ENCODE measurements around the gene MTMR2.

Gene MTMR2

DNA sequence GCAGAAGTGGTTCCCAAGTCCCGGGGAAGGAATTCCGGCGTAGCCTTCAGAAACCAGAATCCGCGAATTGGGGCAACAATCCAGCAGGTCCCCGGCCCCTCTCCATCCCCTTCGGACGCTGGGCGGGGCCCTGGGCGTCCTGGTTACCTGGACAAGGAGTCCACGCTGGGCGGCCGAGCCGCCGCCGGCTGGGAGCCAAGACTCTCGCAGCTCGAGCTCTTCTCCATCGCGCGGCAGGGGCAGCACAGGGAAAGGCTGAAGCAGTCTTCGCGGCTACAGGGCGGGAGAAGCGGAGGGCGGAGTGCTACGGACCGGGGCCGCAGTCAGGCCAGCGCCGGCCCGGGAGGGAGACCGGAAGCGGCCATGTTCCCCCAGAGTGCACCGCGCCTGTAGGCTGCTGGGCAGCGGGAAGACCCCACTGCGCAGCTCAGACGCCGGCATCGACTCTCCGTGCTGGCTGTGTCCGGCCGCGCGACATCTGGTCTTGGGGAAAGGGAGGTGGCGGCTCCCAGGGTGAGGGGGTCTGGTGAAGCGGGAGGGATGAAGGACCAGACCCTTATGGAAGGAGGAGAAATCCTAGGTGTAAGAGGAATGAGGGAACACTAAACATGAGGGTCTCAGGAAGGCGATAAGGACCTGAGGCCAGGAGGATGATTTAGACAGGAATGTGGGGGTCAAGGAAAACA, at the start of gene MTMR2:
MTMR2 (minus strand) TSS at position 380 of the 686 bp plus-strand sequence; CDS start at position 227, 153 bp downstream.
- peak; percentile 54 for DNase-seq

DNA sequence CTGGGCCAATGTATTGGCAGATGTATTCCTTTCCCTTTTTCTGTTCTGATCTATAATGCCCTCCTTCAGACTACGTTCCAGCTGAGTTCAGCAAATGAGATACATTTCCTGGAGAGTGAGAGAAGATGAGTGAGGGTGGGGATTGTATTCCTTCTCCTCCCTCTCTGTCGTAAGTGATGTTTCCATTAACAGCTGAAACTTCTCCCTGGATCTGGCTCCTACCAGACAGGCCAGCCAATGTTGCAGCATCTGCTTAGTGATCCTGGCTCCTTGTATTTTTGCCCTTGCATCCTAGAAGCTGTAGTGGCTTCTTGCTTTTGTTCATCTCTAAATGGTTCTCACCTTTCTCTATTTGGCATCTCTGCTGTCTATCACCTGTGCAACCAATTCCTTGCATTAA, 48.2 kb upstream of the MTMR2 start:
- no peak for DNase-seq

GRCh38 chr11:95968585-95968984, 44.7 kb upstream of the MTMR2 start:
- no peak for DNase-seq

DNA sequence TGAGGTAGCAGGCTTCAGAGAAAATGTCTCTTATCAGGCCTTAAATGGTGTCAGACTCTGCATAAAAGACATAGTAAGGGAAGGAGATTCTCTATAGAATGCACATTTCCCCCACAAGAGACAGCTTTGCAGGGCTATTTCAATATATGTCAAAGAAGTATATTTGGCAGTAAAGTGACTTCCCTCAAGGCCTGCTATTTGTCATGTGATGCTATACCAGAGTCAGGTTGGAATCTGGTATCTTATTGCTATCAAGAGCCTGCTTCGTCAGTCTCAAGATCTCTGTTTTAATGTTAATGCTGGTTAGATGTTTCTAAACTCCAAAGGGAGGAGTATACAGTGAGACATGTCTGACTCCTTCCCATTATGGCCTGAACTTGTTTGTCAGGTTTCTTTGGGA, 40.4 kb upstream of the MTMR2 start:
- DNase-seq: no peak

- DNase-seq: no peak
Observed at GRCh38 chr11:95961758-95962157, 37.9 kb upstream of the MTMR2 start.

DNA sequence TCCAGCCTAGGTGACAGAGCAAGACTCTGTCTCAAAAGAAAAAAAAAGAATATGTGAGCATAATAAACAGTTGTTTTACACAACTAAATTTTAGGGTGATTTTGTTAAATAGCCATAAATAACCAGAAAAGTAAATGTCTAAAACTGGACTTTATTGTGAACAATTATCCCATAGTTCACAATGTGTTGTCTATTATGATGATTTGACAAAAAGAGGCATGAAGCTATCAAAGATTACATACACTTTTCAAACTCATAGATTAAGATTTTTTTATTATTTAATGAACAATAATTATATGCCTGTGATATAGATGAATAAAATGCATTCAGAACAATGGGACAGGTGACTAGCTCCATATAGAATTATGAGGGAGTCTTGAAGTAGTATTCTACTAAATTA, 27.0 kb upstream of the MTMR2 start:
- DNase-seq: no peak

DNA sequence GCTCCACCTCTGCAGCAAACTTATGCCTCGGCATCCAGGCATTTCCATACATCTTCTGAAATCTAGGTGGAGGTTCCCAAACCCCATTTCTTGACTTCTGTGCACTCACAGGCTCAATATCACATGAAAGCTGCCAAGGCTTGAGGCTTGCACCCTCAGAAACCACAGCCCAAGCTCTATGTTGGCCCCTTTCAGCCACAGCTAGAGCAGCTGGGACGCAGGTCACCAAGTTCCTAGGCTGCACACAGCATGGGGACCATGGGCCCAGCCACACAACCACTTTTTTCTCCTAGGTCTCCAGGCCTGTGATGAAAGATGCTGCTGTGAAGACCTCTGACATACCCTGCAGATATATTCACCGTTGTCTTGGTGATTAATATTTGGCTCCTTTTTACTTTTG, 24.7 kb upstream of the MTMR2 start:
- DNase-seq: no peak

DNA sequence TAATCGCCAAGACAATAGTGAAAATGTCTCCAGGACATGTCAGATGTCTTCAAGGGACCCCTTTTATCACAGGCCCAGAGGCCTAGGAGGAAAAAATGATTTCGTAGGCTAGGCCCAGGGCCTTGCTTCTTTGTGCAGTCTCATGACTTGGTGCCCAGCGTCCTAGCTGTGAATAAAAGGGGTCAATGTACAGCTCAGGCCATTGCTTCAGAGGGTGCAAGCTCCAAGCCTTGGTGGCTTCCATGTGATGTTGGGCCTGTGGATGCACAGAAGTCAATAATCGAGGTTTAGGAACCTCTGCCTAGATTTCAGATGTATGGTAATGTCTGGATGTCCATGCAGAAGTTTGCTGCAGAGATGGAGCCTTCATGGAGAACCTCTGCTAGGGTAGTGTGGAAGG, 20.7 kb upstream of the MTMR2 start:
- no peak for DNase-seq

DNA sequence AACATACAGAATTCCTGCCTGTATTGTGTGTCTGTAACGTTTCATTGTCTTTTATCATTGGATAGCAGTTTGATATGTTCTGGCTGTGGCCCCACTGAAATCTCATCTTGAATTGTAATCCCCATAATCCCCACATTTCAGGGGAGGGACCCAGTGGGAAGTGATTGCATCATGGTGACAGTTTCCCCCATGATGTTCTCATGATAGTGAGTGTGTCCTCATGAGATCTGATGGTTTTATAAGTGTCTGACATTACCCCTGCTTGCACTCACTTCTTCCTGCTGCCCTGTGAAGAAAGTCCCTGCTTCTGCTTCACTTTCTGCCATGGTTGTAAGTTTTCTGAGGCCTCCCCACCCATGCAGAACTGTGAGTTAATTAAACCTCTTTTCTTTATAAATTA, 19.6 kb upstream of the MTMR2 start:
- peak; percentile 50 for DNase-seq

GRCh38 chr11:95939091-95939490, 15.2 kb upstream of the MTMR2 start:
- no peak for DNase-seq

DNA sequence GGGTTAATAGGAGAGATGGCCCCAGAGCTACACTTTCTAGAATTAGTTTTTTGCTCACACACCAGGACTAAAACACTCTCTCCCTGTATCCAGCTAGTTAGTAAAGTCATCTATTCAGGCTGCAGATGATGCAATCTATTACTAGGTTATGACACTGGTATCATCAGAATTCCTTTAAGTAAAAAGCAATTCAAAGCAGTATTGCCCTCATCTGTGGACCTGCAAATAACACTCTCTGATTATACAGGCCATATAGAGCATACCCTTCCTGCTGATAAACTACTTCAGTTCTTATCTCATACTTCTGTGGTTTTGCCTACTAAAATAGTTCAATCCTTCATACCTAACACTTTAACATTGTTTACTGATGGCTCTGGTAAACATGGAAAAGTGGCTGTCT, 13.5 kb upstream of the MTMR2 start:
- DNase-seq: no peak

DNA sequence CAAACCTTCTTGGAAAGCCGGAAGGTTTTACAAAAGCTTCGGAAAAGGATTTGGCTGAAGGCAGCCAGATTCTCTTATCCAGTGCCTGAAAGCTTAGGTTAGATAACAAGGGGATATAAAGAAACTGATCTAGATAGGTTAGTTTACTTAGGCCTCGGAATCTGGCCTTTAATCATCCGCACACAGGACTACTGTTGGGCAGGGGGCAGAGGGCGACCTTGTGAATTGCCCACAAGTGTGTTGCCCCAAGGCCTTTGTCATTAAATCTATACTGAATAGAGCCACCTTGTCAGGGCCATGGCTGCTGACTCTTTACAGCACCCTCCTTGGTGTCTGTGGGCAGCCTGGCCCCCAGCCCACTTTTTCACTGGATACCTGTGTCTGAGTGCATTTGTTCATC, 9.7 kb upstream of the MTMR2 start:
- DNase-seq: no peak

- DNase-seq: no peak
Observed at GRCh38 chr11:95931916-95932315, 8.0 kb upstream of the MTMR2 start.

DNA sequence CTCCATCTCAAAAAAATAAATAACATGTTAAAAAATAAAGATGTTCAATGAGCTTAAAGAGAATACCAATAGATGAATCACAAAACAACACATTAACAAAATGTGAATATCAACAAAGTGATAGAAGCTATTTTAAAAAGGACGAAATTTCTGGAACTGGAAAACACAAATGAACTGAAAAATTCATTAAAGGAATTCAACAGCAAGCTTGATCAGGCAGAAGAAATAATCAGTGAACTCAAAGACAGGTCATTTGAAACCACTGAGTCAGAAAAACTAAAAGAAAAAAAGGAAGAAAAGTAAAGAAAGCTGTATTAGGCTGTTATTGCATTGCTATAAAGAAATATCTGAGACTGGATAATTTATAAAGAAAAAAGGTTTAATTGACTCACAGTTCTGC, 7.0 kb upstream of the MTMR2 start:
- DNase-seq: no peak

- no peak for DNase-seq
Observed at GRCh38 chr11:95926726-95927125, 2.8 kb upstream of the MTMR2 start.

GRCh38 chr11:95925011-95925410, 1.1 kb upstream of the MTMR2 start:
- DNase-seq: no peak

DNA sequence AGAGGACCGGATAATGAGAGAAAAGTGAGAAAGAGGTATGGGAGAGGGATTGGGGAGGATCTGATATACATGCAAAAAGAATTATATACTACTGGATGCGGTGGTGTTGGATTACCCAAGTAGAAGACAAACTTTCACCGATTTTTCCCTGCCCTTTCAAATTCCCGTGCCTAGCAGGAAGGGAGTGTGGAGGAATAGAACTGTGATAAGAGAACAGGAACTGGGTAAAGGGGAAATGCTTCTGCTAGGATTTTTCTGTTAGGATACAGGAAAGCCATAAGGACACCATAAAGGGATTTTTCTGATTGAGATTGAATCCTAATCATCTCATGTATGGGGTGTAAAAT, 480 bp upstream of the MTMR2 start:
- DNase-seq: no peak

- no peak for DNase-seq
Observed at GRCh38 chr11:95923439-95923727, 524 bp downstream of the MTMR2 start.

GRCh38 chr11:95922536-95923438, 1.1 kb downstream of the MTMR2 start:
- DNase-seq: no peak

GRCh38 chr11:95922099-95922498, 1.8 kb downstream of the MTMR2 start:
- DNase-seq: peak; percentile 19

DNA sequence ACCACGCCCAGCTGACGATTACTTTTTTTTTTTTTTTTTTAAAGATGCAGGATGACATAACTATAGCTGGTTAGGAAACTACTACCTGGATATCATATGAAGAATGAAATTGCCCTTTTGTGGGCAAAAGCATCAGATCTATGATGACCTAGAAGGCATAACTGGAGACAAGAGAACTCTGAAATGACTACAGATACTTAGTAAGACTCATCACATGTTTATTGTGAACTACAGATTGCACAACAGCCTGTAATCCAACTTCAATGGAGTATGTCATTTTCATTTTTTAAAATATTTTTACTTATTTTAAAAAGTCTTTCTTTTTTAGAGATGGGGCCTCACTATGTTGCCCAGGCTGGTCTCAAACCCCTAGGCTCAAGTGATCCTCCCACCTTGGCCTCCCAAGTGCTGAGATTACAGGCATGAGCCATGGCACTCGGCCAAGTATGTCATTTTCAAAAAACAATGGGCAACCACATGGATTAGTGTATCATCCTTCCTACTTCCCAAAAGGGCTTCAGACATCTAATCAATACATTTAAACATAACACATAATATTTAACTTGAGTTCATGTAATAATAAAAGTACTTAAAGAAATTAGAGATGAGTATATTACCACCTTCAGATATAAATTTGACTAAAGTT, 3.3 kb downstream of the MTMR2 start:
- peak; percentile 32 for DNase-seq

- DNase-seq: no peak
Observed at GRCh38 chr11:95919514-95919913, 4.4 kb downstream of the MTMR2 start.

GRCh38 chr11:95918720-95919119, 5.2 kb downstream of the MTMR2 start:
- DNase-seq: no peak

GRCh38 chr11:95918056-95918455, 5.9 kb downstream of the MTMR2 start:
- DNase-seq: no peak

Measured in MV-4-11 (cell line).